Osteocyte (in vitro differentiated cells): Measurements from ENCODE around the gene DNASE1L2. TPM values are rescaled to one million over a fixed set of nuclear protein-coding genes. Genes with fewer than 3 reads are reported as not detected.

Experiments
- DNase-seq: peaks from one replicate; pipeline ENCODE4 v3.0.0; 2021; ENCODE audit warnings: mixed read lengths; ENCODE audit not compliant: unreplicated experiment; ENCODE audit errors: extremely low spot score
- H3K27ac Mint-ChIP-seq: one replicate; pipeline ENCODE4 v1.8.0; 2021; ENCODE audit warnings: mild to moderate bottlenecking, mixed read lengths; ENCODE audit not compliant: unreplicated experiment
- H3K27me3 Mint-ChIP-seq: one replicate; pipeline ENCODE4 v1.8.0; 2021; ENCODE audit warnings: mixed read lengths; ENCODE audit not compliant: unreplicated experiment
- H3K36me3 Mint-ChIP-seq: one replicate; pipeline ENCODE4 v1.8.0; 2021; ENCODE audit warnings: mixed read lengths; ENCODE audit not compliant: unreplicated experiment
- H3K4me1 Mint-ChIP-seq: one replicate; pipeline ENCODE4 v1.8.0; 2021; ENCODE audit warnings: mixed read lengths; ENCODE audit not compliant: unreplicated experiment
- H3K4me3 Mint-ChIP-seq: one replicate; pipeline ENCODE4 v1.8.0; 2021; ENCODE audit warnings: mild to moderate bottlenecking, moderate library complexity, mixed read lengths; ENCODE audit not compliant: unreplicated experiment
- H3K9me3 Mint-ChIP-seq: one replicate; pipeline ENCODE4 v1.8.0; 2021; ENCODE audit warnings: mixed read lengths; ENCODE audit not compliant: unreplicated experiment
- CTCF ChIP-seq: fragments of 200-600 bp; sonication (generic); IDR thresholded peaks from 2 replicates; pipeline ENCODE4 v1.5.0; 2021; ENCODE audit warnings: antibody characterized with exemption, mild to moderate bottlenecking, moderate library complexity
- total RNA-seq: library from RNA; stranded (reverse); gene quantifications from 2 replicates; pipeline ENCODE4 v1.2.1, GENCODE V29; 2021

The DNASE1L2 gene
- total RNA-seq, 1 donor from 2014 or later: 1.7 TPM

- H3K27ac Mint-ChIP-seq: no peak overlapping the region
- H3K4me3 Mint-ChIP-seq: peak overlapping the region; percentile 62
- H3K4me1 Mint-ChIP-seq: no peaks in the 10 kb centered on the region
- H3K27me3 Mint-ChIP-seq: peaks cover 17% of the 10 kb centered on the region
- no peak for TF ChIP-seq CTCF
- H3K36me3 Mint-ChIP-seq: no peaks in the 10 kb centered on the region
- H3K9me3 Mint-ChIP-seq: no peaks in the 10 kb centered on the region
- no peak for DNase-seq
These were observed 40.7 kb upstream of the DNASE1L2 start for GRCh38 chr16:2195322-2196161.

GRCh38 chr16:2196162-2196980 lies 39.9 kb upstream of the DNASE1L2 start, which contains the start of gene CASKIN1:
CASKIN1 (minus strand) TSS chr16:2196605; CDS start chr16:2196432, 173 bp downstream.
- no peak for DNase-seq
- peak within 1 kb of the TSS; percentile 62 for H3K4me3 Mint-ChIP-seq

GRCh38 chr16:2196981-2197511 lies 39.2 kb upstream of the DNASE1L2 start:
- Mint-ChIP-seq H3K36me3 (no peaks in the 10 kb centered on the region), H3K4me1 (no peaks in the 10 kb centered on the region), H3K27ac (no peak overlapping the region), H3K9me3 (no peaks in the 10 kb centered on the region), H3K4me3 (peak overlapping the region; percentile 58), H3K27me3 (peaks cover 17% of the 10 kb centered on the region)
- DNase-seq: no peak
- TF ChIP-seq CTCF: no peak

More at GRCh38 chr16:2196162-2196980, 39.9 kb upstream of the DNASE1L2 start, which contains the start of gene CASKIN1:
- no peak for TF ChIP-seq CTCF
- Mint-ChIP-seq H3K36me3 (no peaks in the 10 kb centered on the region), H3K9me3 (no peaks in the 10 kb centered on the region), H3K27ac (no peak within 1 kb of the TSS), H3K4me1 (no peaks in the 10 kb centered on the region), H3K27me3 (peaks cover 17% of the 10 kb centered on the region)

- no peak for TF ChIP-seq CTCF
- no peaks in the 10 kb centered on the region for H3K4me1 Mint-ChIP-seq
- no peak for DNase-seq
- H3K9me3 Mint-ChIP-seq: no peaks in the 10 kb centered on the region
- H3K27ac Mint-ChIP-seq: no peak overlapping the region
- H3K27me3 Mint-ChIP-seq: peaks cover 17% of the 10 kb centered on the region
- peak overlapping the region; percentile 41 for H3K4me3 Mint-ChIP-seq
- no peaks in the 10 kb centered on the region for H3K36me3 Mint-ChIP-seq
These were observed 38.5 kb upstream of the DNASE1L2 start for GRCh38 chr16:2197765-2198164.
